GM21367 (cell line): ENCODE measurements around the gene LNP1.
"Not testable (repeated sequence)": the region's sequence is repeated elsewhere in the genome, so short reads cannot be mapped to it uniquely, and the experiment has no call there.

Source experiments
- ATAC-seq: cut with Tn5 transposase; IDR thresholded peaks from one replicate; pipeline ENCODE4 v1.9.1; 2021; ENCODE audit not compliant: unreplicated experiment

LNP1 gene

DNA sequence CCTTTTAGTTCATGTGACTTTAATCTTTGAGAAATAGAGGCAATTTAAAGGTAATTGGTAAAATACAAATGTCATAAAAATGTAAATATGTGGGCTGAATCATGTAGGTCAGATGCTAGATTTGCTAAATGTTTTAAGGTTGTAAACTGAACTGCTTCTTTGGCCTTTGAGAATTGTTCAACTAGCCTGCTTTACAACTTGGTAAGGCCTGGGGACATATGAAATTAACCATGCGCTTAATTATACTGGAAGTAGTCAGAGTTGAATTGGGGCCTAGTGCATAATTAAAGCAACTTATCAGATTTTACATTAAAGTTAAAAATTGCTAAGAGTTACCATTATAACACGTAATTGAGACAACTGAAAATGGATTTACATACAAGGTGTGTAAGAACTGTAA lies 70.1 kb downstream of the LNP1 start:
- no peak for ATAC-seq

DNA sequence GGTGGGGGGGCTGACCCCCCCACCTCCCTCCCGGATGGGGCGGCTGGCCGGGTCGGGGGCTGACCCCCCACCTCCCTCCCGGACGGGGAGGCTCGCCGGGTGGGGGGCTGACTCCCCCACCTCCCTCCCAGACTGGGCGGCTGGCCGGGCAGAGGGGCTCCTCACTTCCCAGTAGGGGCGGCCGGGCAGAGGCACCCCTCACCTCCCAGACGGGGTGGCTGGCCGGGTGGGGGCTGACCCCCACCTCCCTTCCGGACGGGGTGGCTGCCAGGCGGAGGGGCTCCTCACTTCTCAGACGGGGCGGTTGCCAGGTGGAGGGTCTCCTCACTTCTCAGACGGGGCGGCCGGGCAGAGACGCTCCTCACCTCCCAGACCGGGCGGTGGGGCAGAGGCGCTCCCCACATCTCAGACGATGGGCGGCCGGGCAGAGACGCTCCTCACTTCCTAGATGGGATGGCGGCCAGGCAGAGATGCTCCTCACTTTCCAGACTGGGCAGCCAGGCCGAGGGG lies 76.6 kb downstream of the LNP1 start:
- not testable (repeated sequence) for ATAC-seq

DNA sequence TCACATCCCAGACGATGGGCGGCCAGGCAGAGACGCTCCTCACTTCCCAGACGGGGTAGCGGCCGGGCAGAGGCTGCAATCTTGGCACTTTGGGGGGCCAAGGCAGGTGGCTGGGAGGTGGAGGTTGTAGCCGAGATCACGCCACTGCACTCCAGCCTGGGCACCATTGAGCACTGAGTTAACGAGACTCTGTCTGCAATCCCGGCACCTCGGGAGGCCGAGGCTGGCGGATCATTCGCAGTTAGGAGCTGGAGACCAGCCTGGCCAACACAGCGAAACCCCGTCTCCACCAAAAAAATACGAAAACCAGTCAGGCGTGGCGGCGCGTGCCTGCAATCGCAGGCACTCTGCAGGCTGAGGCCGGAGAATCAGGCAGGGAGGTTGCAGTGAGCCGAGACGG lies 77.2 kb downstream of the LNP1 start:
- ATAC-seq, result not testable (repeated sequence)

DNA sequence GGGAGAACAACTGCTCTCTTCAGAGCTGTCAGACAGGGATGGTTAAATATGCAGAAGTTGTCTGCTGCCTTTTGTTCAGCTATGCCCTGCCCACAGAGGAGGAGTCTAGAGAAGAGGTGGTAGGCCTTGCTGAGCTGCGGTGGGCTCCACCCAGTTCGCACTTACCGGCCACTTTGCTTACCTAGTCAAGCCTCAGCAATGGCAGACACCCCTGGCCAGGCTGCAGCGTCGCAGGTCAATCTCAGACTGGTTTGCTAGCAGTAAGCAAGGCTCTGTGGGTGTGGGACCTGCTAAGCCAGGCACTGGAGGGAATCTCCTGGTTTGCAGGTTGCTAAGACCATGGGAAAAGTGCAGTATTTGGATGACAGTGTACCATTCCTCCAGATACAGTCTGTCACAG lies 78.7 kb downstream of the LNP1 start:
- no peak for ATAC-seq

DNA sequence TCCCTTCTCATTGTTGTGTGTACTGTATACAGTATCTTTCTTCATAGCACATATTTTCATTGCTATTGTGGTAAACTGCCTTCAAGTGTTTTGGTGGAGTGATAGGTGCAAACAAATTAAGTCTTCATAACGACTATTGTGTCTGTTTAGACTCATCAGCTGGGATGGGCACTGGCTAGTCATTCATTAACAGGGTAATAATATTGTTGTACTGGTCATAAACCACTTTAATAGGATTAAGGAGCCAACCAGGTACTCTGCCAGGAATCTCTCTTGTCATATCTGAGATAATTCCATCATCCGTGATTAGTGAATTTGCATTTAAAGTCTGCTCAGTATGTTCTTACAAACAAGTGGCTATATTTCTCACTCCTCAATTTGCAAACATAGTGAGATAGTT lies 80.8 kb downstream of the LNP1 start:
- no peak for ATAC-seq

DNA sequence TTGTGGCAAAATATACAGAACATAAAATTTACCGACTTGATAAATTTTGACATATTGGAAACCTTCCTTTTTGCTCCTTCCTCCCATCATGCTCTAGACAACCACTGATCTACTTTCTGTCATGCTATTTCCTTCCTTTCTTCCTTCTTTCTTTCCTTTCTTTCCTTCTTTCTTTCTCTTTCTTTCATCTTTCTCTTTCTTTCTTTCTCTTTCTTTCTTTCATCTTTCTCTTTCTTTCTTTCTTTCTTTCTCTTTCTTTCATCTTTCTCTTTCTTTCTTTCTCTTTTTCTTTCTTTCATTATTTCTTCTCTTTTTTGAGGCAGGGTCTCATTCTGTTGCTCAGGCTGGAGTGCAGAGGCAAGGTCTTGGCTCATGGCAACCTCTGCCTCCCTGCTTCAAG lies 82.2 kb downstream of the LNP1 start:
- no peak for ATAC-seq

DNA sequence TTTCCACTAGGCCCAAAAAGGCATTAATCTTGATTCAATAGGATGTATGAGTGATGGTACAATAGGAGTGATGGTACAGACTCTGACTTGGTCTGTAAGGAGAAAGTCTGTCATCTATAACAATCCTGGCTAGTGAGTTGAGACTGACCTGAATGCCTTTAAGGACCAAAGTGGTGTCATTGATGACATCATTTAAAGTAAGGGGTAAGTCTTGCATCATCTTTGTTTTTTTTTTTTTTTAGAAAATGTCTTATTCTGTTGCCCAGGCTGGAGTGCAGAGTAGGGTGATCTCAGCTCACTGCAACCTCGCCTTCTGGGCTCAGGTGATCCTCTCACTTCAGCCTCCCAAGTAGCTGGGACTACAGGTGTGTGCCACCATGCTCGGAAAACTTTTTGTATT lies 85.5 kb downstream of the LNP1 start:
- no peak for ATAC-seq

DNA sequence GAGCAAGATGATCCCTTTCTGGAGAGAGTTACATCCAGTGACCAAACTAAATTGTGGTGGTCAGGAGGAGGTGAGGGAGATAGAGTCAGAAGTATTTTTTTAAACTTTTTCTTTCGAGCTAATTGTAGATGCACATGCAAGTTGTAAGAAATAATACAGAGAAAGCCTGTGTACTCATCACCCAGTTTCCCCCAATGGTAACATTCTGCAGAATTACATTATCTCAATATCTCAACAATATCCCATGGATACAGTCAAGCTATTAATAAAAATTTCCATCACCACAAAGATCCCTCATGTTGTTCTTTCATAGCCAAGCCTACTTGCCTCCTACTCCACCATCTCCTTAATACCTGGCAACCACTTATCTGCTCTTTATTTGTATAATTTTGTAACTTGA lies 87.8 kb downstream of the LNP1 start:
- no peak for ATAC-seq

DNA sequence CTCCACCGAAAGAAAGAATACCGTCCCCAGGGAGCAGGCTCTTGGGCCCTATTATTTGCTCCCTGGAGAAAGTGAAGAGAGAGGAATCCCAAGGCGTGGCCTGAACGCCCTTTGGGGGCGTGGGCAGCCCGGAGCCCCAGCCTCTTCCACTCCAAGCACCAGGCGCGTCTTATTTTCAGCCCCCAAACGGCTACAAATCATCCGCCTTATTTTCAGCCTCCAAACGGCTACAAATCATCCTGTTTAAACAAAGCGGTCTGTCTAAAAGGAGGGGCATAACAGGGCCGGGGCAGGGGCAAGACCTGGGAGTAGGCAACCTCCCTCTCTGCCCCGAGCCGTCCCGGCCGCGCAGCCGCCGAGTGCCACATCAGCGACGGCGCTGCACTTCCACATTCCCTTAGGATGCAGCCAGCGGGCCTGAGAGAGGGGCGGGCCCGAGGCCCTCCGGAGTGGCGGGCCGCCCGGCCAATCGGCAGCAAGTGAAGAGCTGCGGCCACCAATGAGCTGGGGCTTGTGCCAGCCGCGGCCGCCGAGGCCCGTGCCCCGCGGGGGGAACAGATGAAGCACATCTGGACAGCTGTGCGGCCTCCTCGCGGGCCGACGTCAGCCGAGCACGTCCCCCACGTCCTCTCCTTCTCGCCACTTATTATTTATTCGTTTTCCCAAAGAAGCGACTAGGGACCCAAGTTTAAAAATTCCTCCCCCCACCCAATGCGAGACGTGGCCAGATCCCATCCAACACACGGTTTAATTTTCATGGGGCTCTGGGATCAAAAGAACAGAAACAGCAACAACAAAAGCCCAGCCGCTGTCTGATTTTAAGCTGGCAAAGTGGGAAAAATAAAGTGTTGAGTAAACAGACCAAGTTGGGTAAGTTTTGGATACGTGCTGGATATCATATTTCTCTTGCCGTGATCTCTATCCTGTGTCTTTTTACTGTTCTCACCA lies 91.0 kb downstream of the LNP1 start, which contains the start of gene TMEM45A:
TSS of gene TMEM45A (plus strand) at position 561 of the 948 bp plus-strand sequence. CDS start 62,593 bp downstream, outside the sequence.
- peak; percentile 95 for ATAC-seq

DNA sequence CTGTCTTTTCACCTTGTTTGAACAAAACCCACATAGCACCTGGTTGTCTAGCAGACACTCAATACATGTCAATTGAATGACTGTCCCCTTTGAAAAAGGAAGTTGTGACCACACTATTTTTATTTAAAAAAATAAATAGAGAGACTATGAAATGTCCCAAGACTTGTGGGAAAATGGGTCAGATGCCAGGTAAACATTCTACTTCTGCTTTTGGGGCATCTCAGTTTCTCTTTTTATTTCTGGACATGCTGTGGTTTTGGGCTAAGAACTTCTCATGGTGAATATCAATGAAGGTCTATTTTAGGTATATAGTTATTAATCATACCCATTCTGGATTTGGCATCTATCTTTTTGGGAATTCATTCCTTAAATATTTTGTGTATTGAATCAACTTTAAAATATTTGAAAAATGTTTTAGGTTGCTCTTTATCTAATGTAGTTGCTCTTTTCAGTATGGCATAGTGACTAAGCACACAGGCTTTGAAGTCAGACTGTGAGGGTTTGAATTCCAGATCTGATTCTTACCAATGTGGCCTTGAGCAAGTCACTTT lies 95.4 kb downstream of the LNP1 start:
- ATAC-seq, result peak; percentile 36

DNA sequence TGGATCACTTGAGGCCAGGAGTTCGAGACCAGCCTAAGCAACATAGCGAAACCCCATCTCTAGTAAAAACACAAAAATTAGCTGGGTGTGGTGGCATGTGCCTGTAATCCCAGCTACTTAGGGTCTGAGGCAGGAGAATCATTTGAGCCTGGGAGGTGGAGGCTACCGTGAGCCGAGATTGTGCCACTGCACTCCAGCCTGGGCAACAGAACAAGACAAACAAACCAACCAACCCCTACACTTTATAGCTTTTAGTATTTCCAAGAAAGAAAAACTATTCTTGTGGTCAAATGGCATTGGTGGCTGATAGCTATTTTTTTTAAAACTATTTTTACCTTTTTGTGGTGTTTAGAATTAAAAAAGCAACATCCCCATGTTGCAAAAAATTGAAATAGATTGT lies 98.3 kb downstream of the LNP1 start:
- ATAC-seq, result no peak

DNA sequence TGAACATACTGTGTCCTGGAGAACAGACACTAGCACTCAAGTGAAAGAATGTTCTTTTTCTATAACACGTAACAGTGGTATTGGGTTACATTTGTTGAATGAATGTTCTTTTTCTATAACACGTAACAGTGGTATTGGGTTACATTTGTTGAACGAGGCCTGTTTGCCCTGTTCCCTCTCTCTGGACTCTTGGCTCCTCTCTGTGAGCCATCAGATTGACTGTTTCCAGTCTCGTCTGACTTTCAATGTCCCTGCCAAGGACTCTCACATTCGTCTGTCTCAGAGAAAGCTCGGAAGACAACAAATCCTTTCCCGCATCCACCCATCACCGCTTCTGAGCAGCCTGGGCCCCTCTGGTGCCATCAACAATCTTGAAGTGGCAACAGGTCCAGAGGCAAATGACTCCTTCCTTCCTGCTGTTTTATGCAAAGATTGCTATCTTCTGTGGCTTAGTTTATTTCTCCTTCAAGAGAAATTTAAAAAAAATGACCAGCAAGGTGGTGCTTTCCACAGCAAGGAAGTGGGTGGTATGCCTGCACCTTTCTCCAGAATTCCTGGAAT lies 99.1 kb downstream of the LNP1 start:
- no peak for ATAC-seq

DNA sequence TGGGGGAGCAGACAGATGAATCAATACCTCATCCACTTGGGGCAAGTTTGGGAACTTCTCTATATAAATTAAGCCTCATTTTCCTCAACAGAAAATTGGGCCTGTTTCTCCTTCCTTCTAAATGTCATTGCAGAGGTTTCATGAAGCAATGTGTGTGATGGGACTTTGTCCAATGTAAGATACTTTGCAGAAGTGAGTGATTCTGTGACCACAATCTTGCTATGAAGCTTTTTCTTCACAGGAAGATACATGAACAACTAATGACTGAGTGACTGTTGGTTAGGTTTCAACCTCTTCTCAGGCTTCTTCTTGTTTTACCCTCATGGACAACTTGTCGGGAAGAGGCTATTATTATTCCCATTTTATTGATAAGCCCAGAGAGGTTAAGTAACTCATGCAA lies 102.1 kb downstream of the LNP1 start:
- ATAC-seq, result no peak
